GM23248 (cell line): Measurements from ENCODE around the gene TEX261.

Experiments
- EZH2 ChIP-seq: fragments of 200-600 bp; sonication (generic); IDR thresholded peaks from 2 replicates; pipeline ENCODE4 v1.6.1; 2018; ENCODE audit warnings: antibody characterized with exemption, mild to moderate bottlenecking; ENCODE audit not compliant: insufficient read depth, poor library complexity, severe bottlenecking
- EZH2phosphoT487 ChIP-seq: fragments of 200-600 bp; sonication (generic); IDR thresholded peaks from 2 replicates; pipeline ENCODE4 v1.6.1; 2018; ENCODE audit warnings: antibody characterized with exemption, moderate library complexity, mild to moderate bottlenecking, low read depth; ENCODE audit not compliant: insufficient read depth

DNA sequence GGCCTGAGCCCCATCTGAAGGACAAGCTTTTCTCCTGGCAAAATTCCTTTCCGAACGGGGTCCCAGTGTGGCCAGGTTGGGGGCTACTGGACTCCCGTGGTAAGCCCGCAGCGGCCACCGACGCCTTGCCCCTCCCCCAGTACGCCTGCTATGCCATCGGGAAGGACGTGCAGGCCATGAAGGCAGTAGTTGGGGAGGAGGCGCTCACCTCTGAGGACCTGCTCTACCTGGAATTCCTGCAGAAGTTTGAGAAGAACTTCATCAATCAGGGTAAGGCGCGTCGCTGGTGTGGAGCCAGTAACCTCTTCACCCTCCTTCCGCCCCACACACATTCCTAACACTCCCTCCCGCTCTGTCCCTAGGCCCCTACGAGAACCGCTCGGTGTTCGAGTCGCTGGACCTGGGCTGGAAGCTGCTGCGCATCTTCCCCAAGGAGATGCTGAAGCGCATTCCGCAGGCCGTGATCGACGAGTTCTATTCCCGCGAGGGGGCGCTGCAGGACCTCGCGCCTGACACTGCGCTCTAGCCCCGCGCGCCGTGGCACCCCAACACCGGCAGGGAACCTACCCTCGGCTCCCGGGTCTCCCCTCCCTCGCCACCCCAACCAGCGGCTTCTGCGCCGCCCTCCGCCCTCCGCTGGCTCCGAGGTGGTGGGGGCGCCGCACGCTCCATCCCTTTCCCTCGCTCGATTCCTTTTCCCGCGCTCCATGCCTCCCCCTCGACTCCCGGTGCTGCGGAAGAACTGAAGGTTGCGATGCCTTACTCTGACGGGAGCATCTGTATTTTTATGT lies 29.9 kb downstream of the TEX261 start:
- TF ChIP-seq EZH2 (no peak), EZH2phosphoT487 (no peak)
